Fibroblast of skin of right quadriceps (primary cell): ENCODE measurements around the gene FADS6.

Source experiments
- DNase-seq: peaks from one replicate; pipeline ENCODE4 v3.0.0-alpha.2; 2013

FADS6 gene

GRCh38 chr17:74892974-74893911, at the start of gene FADS6:
TSS of gene FADS6 (minus strand) at chr17:74893633. CDS start at chr17:74893595, 38 bp downstream.
- DNase-seq, result no peak

- no peak for DNase-seq
These were observed 47.8 kb upstream of the FADS6 start for GRCh38 chr17:74941128-74941725.

- DNase-seq, result no peak
These were observed 46.1 kb upstream of the FADS6 start for GRCh38 chr17:74939534-74939933.

GRCh38 chr17:74938194-74938950, 44.9 kb upstream of the FADS6 start:
- DNase-seq, result no peak

- no peak for DNase-seq
These were observed 43.9 kb upstream of the FADS6 start for GRCh38 chr17:74937064-74938051.

- no peak for DNase-seq
These were observed 43.0 kb upstream of the FADS6 start for GRCh38 chr17:74936470-74936799.

GRCh38 chr17:74935585-74936469, 42.4 kb upstream of the FADS6 start, which contains the start of gene OTOP3:
TSS of gene OTOP3 (plus strand) at chr17:74935898. CDS start at chr17:74935922, 24 bp downstream.
- no peak for DNase-seq

GRCh38 chr17:74935048-74935447, 41.6 kb upstream of the FADS6 start:
- DNase-seq, result no peak

- no peak for DNase-seq
These were observed 37.2 kb upstream of the FADS6 start for GRCh38 chr17:74930535-74931036.

- DNase-seq, result no peak
These were observed 35.4 kb upstream of the FADS6 start for GRCh38 chr17:74928786-74929185.

GRCh38 chr17:74925242-74925641, 31.8 kb upstream of the FADS6 start:
- no peak for DNase-seq

- DNase-seq, result no peak
These were observed 31.0 kb upstream of the FADS6 start, which contains the start of gene OTOP2 for GRCh38 chr17:74924250-74924948. TSS of gene OTOP2 (plus strand) at chr17:74924273. CDS start at chr17:74924633, 360 bp downstream.

GRCh38 chr17:74923538-74924249, 30.3 kb upstream of the FADS6 start:
- peak; percentile 21 for DNase-seq

GRCh38 chr17:74922694-74923537, 29.5 kb upstream of the FADS6 start, which contains the start of gene USH1G:
TSS of gene USH1G (minus strand) at chr17:74923255. CDS start at chr17:74923073, 182 bp downstream.
- no peak for DNase-seq

- DNase-seq, result no peak
These were observed 28.7 kb upstream of the FADS6 start for GRCh38 chr17:74922172-74922571.

- no peak for DNase-seq
These were observed 28.3 kb upstream of the FADS6 start for GRCh38 chr17:74921769-74922168.

GRCh38 chr17:74921026-74921681, 27.7 kb upstream of the FADS6 start:
- no peak for DNase-seq

GRCh38 chr17:74920642-74921025, 27.2 kb upstream of the FADS6 start:
- no peak for DNase-seq
